GM18520 (cell line): ENCODE results near the gene NEMF.
"Not testable (repeated sequence)": the region's sequence is repeated elsewhere in the genome, so short reads cannot be mapped to it uniquely, and the experiment has no call there.

Experiments
- ATAC-seq: cut with Tn5 transposase; IDR thresholded peaks from one replicate; pipeline ENCODE4 v1.9.1; 2021; ENCODE audit not compliant: unreplicated experiment

Gene NEMF

DNA sequence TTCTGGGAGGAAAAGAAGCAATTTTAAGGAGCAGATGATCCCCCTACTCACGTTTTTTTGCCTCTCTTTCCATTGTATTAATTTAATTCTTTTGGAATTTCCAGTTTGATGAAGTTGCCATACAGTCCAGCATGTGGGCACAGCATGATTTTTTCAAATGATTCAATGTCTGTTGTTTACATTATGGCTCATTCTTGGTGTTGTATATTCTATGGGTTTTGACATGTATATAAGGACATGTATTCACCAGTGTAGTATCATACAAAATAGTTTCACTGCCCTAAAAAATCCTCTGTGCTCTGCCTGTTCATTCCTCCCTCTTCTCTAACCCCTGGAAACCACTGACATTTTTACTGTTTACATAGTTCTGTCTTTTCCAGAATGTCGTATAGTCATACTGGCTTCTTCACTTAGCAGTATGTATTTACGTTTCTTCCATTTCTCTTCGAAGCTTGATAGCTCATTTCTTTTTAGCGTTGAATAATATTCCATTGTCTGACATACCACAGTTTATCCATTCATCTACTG, 98.0 kb downstream of the NEMF start:
- no peak for ATAC-seq

DNA sequence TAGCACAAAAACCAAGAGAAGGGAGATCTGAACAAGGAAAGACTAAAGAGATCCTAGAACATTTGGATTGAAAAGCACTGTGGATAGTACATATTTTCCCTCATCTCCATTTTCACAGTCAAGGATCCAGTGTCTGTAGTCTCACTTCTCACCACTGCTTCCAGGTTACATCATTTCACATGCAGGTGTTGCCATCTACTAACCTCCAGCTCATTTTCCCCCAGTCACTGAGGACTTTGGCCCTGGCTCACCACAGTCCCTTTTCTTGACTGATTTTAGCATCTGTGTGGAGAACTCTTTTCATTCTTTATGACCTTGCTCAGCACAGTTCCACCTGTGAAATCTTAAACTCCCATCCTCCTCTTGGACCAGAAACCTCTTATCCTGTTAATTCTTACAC, 106.1 kb downstream of the NEMF start:
- ATAC-seq = not testable (repeated sequence)

DNA sequence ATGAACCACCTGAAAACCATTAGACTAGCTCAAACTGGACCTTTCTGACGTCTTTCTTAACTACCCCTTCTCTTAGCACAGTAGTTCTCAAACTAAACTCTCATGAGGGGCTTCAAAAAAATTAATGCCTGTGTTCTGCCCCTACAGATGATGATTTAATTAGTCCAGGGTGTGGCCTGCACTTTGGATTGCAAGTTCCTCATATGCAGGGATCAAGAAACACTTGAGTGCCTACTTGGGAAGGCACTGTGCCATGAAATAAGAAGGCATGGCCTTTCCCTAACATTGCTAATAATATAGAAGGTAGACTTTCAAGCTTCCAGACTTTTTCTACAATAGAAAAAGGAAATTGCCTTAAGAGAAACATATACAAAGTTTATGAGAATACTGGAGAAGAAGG, 107.4 kb downstream of the NEMF start:
- ATAC-seq = no peak

DNA sequence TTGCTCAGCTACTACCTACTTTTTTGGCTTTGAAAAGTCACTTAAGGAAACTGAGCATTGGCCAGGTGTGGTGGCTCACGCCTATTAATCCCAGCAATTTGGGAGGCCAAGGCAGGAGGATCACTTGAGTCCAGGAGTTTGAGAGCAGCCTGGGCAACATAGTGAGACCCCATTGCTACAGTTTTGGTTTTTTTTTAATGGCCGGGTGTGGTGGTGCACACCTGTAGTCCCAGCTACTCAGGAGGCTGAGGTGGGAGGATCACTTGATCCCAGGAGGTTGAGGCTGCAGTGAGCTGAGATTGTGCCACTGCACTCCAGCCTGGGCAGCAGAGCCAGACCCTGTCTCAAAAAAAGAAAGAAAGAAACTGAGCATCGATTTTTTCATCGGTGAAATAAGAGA, 116.9 kb downstream of the NEMF start:
- ATAC-seq = not testable (repeated sequence)

DNA sequence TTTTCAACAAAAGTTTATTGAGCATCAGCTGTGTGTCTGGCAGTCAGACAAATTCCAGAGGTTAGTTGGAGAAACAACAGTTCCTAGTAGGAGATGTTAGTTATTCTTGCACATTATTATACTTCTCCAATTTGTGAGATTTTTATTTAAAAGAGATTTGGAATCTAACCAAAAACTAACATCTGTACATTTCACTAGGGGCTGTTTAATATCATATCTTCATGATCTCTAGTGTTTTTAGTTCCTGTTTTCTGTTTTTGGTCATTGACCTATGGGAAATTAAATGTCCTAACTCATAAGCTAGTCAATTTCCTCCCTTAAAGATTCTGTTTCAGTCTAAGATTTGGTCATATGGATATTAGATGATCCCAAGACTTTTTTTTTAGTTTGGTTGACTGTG, 118.8 kb downstream of the NEMF start:
- no peak for ATAC-seq

DNA sequence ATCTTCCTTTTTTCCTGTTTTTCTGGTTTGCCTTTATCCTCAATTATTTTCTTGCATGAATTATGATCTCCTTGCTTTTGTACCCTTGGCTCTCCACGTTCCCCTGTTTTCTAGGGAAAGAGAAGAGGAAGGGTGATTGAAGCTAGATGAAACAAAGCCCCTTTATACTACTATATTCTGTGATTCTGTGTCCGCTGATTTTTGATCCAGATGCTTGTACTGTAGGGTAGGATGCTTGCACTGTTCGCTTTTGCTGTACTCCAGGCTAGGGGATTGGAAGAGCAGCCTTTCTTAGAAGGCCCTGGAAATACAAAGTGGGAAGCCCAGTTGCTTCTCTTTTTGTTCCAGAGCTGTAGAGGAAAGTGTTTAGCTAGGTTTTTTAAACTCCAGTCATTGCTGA, 119.7 kb downstream of the NEMF start:
- ATAC-seq = no peak
